Testis (tissue), 3 donors: ENCODE measurements around the gene LIMK2. TPM values are rescaled to one million over a fixed set of nuclear protein-coding genes. Genes with fewer than 3 reads are reported as not detected.

Experiments
- DNase-seq: peaks from one replicate; pipeline ENCODE4 v3.0.0-alpha.2; 2019
- H3K27ac ChIP-seq, 2 donors: fragments of 200-600 bp; sonication (generic); one replicate each; pipeline ENCODE4 v1.5.1; 2019
- H3K27me3 ChIP-seq: fragments of 200-600 bp; sonication (generic); one replicate; pipeline ENCODE4 v1.5.1; 2019
- H3K36me3 ChIP-seq: fragments of 200-600 bp; sonication (generic); one replicate; pipeline ENCODE4 v1.5.1; 2017; ENCODE audit warnings: low read depth; ENCODE audit errors: missing control alignments
- H3K4me1 ChIP-seq: fragments of 200-600 bp; sonication (generic); one replicate; pipeline ENCODE4 v1.5.1; 2019
- H3K4me3 ChIP-seq, 2 donors: fragments of 200-600 bp; sonication (generic); one replicate each; pipeline ENCODE4 v1.5.1; 2017 to 2019
- H3K9me3 ChIP-seq: fragments of 200-600 bp; sonication (generic); one replicate; pipeline ENCODE4 v1.5.1; 2017
- POLR2A ChIP-seq: fragments of 450-650 bp; IDR thresholded peaks from one replicate; pipeline ENCODE4 v1.6.1; 2017; ENCODE audit warnings: antibody characterized with exemption, mild to moderate bottlenecking, moderate library complexity
- WGBS, 2 donors: methylation state at CpG; one replicate each; pipeline ENCODE4 v1.1.5; 2018; 5-methylcytosine and 5-hydroxymethylcytosine counted together
- intact Hi-C: fragments of 100-400 bp; cut with DNase I; formaldehyde crosslinking; loops from one replicate; pipeline ENCODE4 v1.15.1; 2023; ENCODE audit warnings: low total_unique reads
- polyA plus RNA-seq: library from polyadenylated mRNA; stranded (reverse); fragments of 350-450 nt; fragmentation: Illumina TruSeq; extraction: RNeasy Lipid Tissue Mini Kit (QIAGEN cat#74804); gene quantifications from one replicate; pipeline ENCODE4 v1.2.3, GENCODE V29; 2014; ENCODE audit warnings: low read depth, low replicate concordance; ENCODE audit not compliant: insufficient read depth
- total RNA-seq, 2 donors: library from RNA; depleted of rRNA; stranded (reverse); fragments of >200 nt; gene quantifications; one replicate each; pipeline ENCODE4 v1.2.3, GENCODE V29; 2016
- TF ChIP-seq, protein P1 (sequence below), 3 experiments: fragments of 450-650 bp in 2 of 3; fragments of 200-600 bp in 1 of 3; sonication (generic) in 1 of 3; IDR thresholded peaks; one replicate each; pipeline ENCODE4 v1.5.1; 2016 to 2019; ENCODE audit warnings: antibody characterized with exemption in 3 of 3, mild to moderate bottlenecking in 2 of 3, moderate library complexity in 1 of 3

The LIMK2 gene
- total and polyA plus RNA-seq, 3 donors from 2014 or later, result 51.7 to 101 (median 94.0) TPM

GRCh38 chr22:31279821-31280505 is 67.9 kb downstream of the LIMK2 start:
- intact Hi-C loops, result loop anchor here (10.0 kb wide), 1 partner anchor 75 kb away; no protein-coding TSS in a partner anchor
- Histone ChIP-seq H3K27ac (no peak overlapping the region), H3K4me1 (peaks cover 12% of the 10 kb centered on the region), H3K36me3 (no peaks in the 10 kb centered on the region), H3K27me3 (no peaks in the 10 kb centered on the region), H3K9me3 (no peaks in the 10 kb centered on the region), H3K4me3 (no peak overlapping the region)
- DNase-seq, result no peak
- no peak for TF ChIP-seq POLR2A
- TF ChIP-seq, protein P1, sequence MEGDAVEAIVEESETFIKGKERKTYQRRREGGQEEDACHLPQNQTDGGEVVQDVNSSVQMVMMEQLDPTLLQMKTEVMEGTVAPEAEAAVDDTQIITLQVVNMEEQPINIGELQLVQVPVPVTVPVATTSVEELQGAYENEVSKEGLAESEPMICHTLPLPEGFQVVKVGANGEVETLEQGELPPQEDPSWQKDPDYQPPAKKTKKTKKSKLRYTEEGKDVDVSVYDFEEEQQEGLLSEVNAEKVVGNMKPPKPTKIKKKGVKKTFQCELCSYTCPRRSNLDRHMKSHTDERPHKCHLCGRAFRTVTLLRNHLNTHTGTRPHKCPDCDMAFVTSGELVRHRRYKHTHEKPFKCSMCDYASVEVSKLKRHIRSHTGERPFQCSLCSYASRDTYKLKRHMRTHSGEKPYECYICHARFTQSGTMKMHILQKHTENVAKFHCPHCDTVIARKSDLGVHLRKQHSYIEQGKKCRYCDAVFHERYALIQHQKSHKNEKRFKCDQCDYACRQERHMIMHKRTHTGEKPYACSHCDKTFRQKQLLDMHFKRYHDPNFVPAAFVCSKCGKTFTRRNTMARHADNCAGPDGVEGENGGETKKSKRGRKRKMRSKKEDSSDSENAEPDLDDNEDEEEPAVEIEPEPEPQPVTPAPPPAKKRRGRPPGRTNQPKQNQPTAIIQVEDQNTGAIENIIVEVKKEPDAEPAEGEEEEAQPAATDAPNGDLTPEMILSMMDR (IDR thresholded peaks at IDR 0.05), result no peak

DNA sequence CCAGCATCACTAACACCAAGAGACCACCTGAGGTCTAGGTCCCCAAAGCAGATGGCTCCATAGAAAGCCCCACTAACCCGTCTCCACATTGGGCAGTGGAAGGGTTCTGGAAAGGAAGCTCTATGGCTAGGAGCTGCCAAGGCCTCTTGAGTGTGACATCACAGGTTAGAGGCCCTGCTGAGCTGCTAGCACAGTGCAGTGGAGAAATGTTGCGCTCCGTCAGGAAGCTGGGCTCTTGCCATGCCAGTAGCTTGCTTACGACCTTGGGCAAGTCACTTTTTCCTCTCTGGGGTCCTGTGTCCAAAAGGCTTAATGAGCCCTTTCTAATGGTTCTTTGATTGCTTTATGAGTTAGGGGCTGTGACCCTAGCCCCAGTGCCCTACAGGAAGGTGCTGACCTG is 69.6 kb downstream of the LIMK2 start:
- no peak for TF ChIP-seq POLR2A
- TF ChIP-seq, protein P1 (IDR thresholded peaks at IDR 0.05), result no peak
- H3K36me3 ChIP-seq, result no peaks in the 10 kb centered on the region
- H3K9me3 ChIP-seq, result no peaks in the 10 kb centered on the region
- intact Hi-C loops, result no loop called here
- H3K27me3 ChIP-seq, result no peaks in the 10 kb centered on the region
- WGBS, 2 donors, result 28 to 73% methylated on average over 4 of the region's 4 CpGs
- DNase-seq, result peak; percentile 54
- H3K27ac ChIP-seq, result peak overlapping the region in 1 of 2 donors; percentile 23
- H3K4me1 ChIP-seq, result peaks cover 15% of the 10 kb centered on the region
- H3K4me3 ChIP-seq, result no peak overlapping the region

DNA sequence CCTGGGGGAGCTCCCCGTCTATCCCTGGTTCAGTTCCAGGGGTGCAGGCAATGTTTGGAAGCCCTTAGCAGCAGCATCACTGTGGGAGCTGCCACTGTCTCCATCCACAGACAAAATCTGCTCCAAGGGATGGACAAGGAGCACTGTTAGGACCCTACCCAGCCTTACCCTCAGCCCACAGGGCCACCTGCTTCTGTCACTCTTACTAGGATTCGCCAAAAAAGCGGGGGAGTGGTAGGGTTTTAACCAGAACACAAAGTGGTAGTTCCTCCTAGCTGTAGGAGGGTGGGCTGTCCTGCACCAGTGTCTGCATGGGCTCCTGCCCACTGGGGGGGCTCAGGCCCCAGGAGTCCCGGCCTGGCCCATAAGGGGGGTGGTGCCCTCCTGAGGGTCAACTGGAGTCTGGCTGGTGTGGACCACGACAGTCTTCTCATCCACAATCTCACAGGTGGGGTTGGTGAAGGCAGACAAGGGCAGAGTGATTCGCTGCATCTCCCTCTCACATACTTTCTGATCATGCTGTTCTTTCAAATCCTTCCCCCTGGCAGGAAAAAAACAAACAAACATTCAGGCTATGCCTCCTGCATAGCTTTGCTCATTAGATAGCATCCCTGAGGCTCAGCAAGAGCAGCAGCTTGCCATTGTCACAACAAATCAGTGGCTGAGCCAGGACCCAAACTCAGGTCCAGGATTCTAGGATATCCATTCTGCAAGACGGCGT is 70.8 kb downstream of the LIMK2 start:
- TF ChIP-seq, protein P1 (IDR thresholded peaks at IDR 0.05), result no peak
- no peak for TF ChIP-seq POLR2A
- Histone ChIP-seq H3K27ac (no peak overlapping the region), H3K9me3 (no peaks in the 10 kb centered on the region), H3K4me1 (peaks cover 14% of the 10 kb centered on the region), H3K27me3 (no peaks in the 10 kb centered on the region), H3K36me3 (no peaks in the 10 kb centered on the region), H3K4me3 (no peak overlapping the region)
- 63 to 75% methylated on average over 7 to 8 of the region's 8 CpGs for WGBS, 2 donors
- DNase-seq, result no peak
- intact Hi-C loops, result no loop called here

DNA sequence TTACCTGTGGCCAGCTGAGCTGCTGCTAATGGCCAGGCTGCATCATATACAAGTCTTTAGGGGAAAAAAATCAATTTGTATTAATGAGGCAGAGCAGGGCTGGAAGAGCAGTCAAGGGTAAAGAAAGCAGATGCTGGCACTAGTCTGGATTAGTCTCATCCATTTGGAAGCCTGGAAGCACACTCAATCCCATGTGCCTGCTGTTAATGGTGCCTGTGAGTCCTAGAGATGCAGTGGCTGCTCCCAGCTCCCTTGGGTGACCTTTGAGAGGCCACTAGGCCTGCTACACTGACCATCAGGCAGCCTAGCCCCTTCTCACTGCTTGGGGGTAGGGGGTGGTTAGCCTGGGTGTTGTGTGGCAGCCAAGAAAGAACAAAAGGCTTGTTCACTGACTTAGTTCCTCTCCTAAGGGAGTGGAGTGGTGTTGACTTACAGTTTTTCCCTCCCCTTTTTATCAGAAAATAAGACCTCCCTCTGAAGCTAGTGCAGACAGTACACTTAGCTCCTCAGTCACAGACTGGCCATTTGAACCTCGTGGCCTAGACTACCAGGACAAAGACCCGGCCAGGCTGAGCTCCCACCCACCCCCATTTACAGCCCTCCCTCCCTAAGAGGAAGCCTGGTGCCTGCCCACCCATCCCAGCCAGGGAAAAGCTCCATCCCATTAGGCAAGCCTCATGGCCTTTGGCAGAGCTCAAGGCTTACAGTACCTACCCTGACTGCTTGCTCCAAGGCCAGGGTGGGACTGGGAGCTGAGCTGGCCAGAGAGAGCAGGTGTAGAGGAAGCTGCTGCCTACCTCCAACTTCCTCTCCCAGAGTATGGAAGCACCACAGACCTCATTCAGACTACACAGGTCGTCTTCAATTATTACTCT is 72.4 kb downstream of the LIMK2 start:
- Histone ChIP-seq H3K27me3 (no peaks in the 10 kb centered on the region), H3K27ac (peak overlapping the region; percentile 21 to 60), H3K4me1 (peaks cover 19% of the 10 kb centered on the region), H3K4me3 (no peak overlapping the region), H3K9me3 (no peaks in the 10 kb centered on the region), H3K36me3 (no peaks in the 10 kb centered on the region)
- WGBS, 2 donors, result 36 to 38% methylated on average over 1 to 3 of the region's 3 CpGs
- intact Hi-C loops, result no loop called here
- no peak for DNase-seq
- no peak for TF ChIP-seq POLR2A
- TF ChIP-seq, protein P1 (IDR thresholded peaks at IDR 0.05), result no peak
